ENCODE data around the gene CDH13.

The CDH13 gene

GRCh38 chr16:82808036-82808435, 181.3 kb downstream of the CDH13 start:
- POLR2A ChIA-PET, result no interaction called here
- no peak for DNase-seq (ENCODE audit: extremely low spot score)
- CTCF ChIA-PET, result interaction anchor here (0.9 kb wide), 1 partner anchor 25 kb away, joined by 3 read pairs; no protein-coding TSS in a partner anchor
- no peak for TF ChIP-seq CTCF (IDR thresholded peaks at IDR 0.05; ENCODE audit: control extremely low read depth, extremely low read depth, low read depth, missing control alignments)

GRCh38 chr16:82810077-82810476, 183.3 kb downstream of the CDH13 start:
- no peak for TF ChIP-seq CTCF (IDR thresholded peaks at IDR 0.05; ENCODE audit: control extremely low read depth, extremely low read depth, low read depth, missing control alignments)
- CTCF ChIA-PET, result no interaction called here
- DNase-seq (ENCODE audit: extremely low spot score), result no peak
- POLR2A ChIA-PET, result no interaction called here

GRCh38 chr16:82814059-82814458, 187.3 kb downstream of the CDH13 start:
- TF ChIP-seq CTCF (IDR thresholded peaks at IDR 0.05; ENCODE audit: control extremely low read depth, extremely low read depth, low read depth, missing control alignments), result no peak
- ChIA-PET CTCF (no interaction called here), POLR2A (no interaction called here)
- DNase-seq (ENCODE audit: extremely low spot score), result no peak

- no peak for TF ChIP-seq CTCF (IDR thresholded peaks at IDR 0.05; ENCODE audit: control extremely low read depth, extremely low read depth, low read depth, missing control alignments)
- CTCF ChIA-PET, result no interaction called here
- no peak for DNase-seq (ENCODE audit: extremely low spot score)
- POLR2A ChIA-PET, result no interaction called here
Measured at GRCh38 chr16:82819286-82819685, 192.5 kb downstream of the CDH13 start.

GRCh38 chr16:82820855-82821254, 194.1 kb downstream of the CDH13 start:
- no peak for DNase-seq (ENCODE audit: extremely low spot score)
- no peak for TF ChIP-seq CTCF (IDR thresholded peaks at IDR 0.05; ENCODE audit: control extremely low read depth, extremely low read depth, low read depth, missing control alignments)
- ChIA-PET POLR2A (no interaction called here), CTCF (no interaction called here)

GRCh38 chr16:82824408-82824807, 197.6 kb downstream of the CDH13 start:
- ChIA-PET CTCF (interaction anchor here (1.6 kb wide), 1 partner anchor 9 kb away, joined by 3 read pairs; no protein-coding TSS in a partner anchor), POLR2A (no interaction called here)
- DNase-seq (ENCODE audit: extremely low spot score), result no peak
- TF ChIP-seq CTCF (IDR thresholded peaks at IDR 0.05; ENCODE audit: control extremely low read depth, extremely low read depth, low read depth, missing control alignments), result no peak

- DNase-seq (ENCODE audit: extremely low spot score), result no peak
- TF ChIP-seq CTCF (IDR thresholded peaks at IDR 0.05; ENCODE audit: control extremely low read depth, extremely low read depth, low read depth, missing control alignments), result no peak
- ChIA-PET POLR2A (no interaction called here), CTCF (no interaction called here)
Measured at GRCh38 chr16:82829301-82829700, 202.5 kb downstream of the CDH13 start.

All from GM10248 (cell line).